Fibroblast of pulmonary artery (primary cell): Measurements from ENCODE around the gene SERPINI1.

Experiments
- DNase-seq: peaks from one replicate; pipeline ENCODE4 v3.0.0-alpha.2; 2010; ENCODE audit warnings: low read depth
- H3K4me3 ChIP-seq: replicated peaks from 2 replicates; pipeline ENCODE4 v1.5.1; 2011; ENCODE audit warnings: low read depth, mild to moderate bottlenecking, control low read depth, low read length, moderate library complexity
- CTCF ChIP-seq: IDR thresholded peaks from 2 replicates; pipeline ENCODE4 v1.5.1; 2011; ENCODE audit warnings: mild to moderate bottlenecking, control low read depth, low read length, inconsistent platforms; ENCODE audit errors: missing control alignments

SERPINI1 gene

GRCh38 chr3:167750272-167750971 lies 14.9 kb downstream of the SERPINI1 start:
- no peak for DNase-seq
- TF ChIP-seq CTCF: no peak
- no peak overlapping the region for H3K4me3 ChIP-seq

GRCh38 chr3:167754049-167754448 lies 18.5 kb downstream of the SERPINI1 start:
- TF ChIP-seq CTCF: no peak
- no peak for DNase-seq
- H3K4me3 ChIP-seq: no peak overlapping the region

GRCh38 chr3:167761302-167761701 lies 25.8 kb downstream of the SERPINI1 start:
- H3K4me3 ChIP-seq: no peak overlapping the region

GRCh38 chr3:167762296-167762695 lies 26.8 kb downstream of the SERPINI1 start:
- no peak overlapping the region for H3K4me3 ChIP-seq
- no peak for TF ChIP-seq CTCF
- DNase-seq: no peak

More at GRCh38 chr3:167761302-167761701, 25.8 kb downstream of the SERPINI1 start:
- DNase-seq: no peak
- TF ChIP-seq CTCF: no peak

- TF ChIP-seq CTCF: no peak
- no peak overlapping the region for H3K4me3 ChIP-seq
- no peak for DNase-seq
Observed at GRCh38 chr3:167772992-167773391, 37.5 kb downstream of the SERPINI1 start.

- H3K4me3 ChIP-seq: no peak overlapping the region
- TF ChIP-seq CTCF: no peak
- no peak for DNase-seq
Observed at GRCh38 chr3:167773584-167773983, 38.1 kb downstream of the SERPINI1 start.
